ENCODE measurements around the gene TMEM132A. TPM values are rescaled to one million over a fixed set of nuclear protein-coding genes. Genes with fewer than 3 reads are reported as not detected.

Gene TMEM132A
- 78.7 to 153 TPM (median 149 TPM) in 5 replicates for total RNA-seq (2022; extraction: Qiagen RNA extraction; ENCODE audit: low read depth)

GRCh38 chr11:60924110-60924905, at the start of gene TMEM132A:
TSS of gene TMEM132A (plus strand) at chr11:60924460. CDS start at chr11:60924634, 174 bp downstream.

GRCh38 chr11:60906132-60906972, 17.9 kb upstream of the TMEM132A start, which contains the start of gene PRPF19:
TSS of gene PRPF19 (minus strand) at chr11:60906585. CDS start at chr11:60906382, 203 bp downstream.

GRCh38 chr11:60913793-60914632, 10.2 kb upstream of the TMEM132A start, which contains the start of gene TMEM109:
TSS of gene TMEM109 (plus strand) at chr11:60914158. CDS start at chr11:60919694, 5,536 bp downstream.

GRCh38 chr11:60951904-60952741, 27.9 kb downstream of the TMEM132A start, which contains the start of gene SLC15A3:
TSS of gene SLC15A3 (minus strand) at chr11:60952176. CDS start at chr11:60951551, 625 bp downstream.

GRCh38 chr11:60971520-60971919, 47.3 kb downstream of the TMEM132A start, which contains the start of gene CD6:
TSS of gene CD6 (plus strand) at chr11:60971680. CDS start at chr11:60971866, 186 bp downstream.

Other genes with a start within 250 kb of the TMEM132A start
- gene MS4A8, start 224.8 kb upstream of the TMEM132A start, total RNA-seq (2022; extraction: Qiagen RNA extraction; ENCODE audit: low read depth), result not detected in 5 replicates
- gene MS4A18, start 199.7 kb upstream of the TMEM132A start, total RNA-seq (2022; extraction: Qiagen RNA extraction; ENCODE audit: low read depth), result not detected in 5 replicates
- gene MS4A15, start 167.6 kb upstream of the TMEM132A start, total RNA-seq (2022; extraction: Qiagen RNA extraction; ENCODE audit: low read depth), result not detected in 5 replicates
- gene MS4A10, start 139.1 kb upstream of the TMEM132A start, total RNA-seq (2022; extraction: Qiagen RNA extraction; ENCODE audit: low read depth), result not detected in 5 replicates
- 75.7 to 110 TPM (median 93.0 TPM) in 5 replicates for gene CCDC86, start 82.3 kb upstream of the TMEM132A start, total RNA-seq (2022; extraction: Qiagen RNA extraction; ENCODE audit: low read depth)
- gene PTGDR2, start 68.5 kb upstream of the TMEM132A start, total RNA-seq (2022; extraction: Qiagen RNA extraction; ENCODE audit: low read depth), result 0.06 to 0.09 TPM in 2 of 5 replicates, not detected in the others
- 0.22 to 0.64 TPM (median 0.32 TPM) in 4 of 5 replicates, not detected in the other for gene ZP1, start 56.9 kb upstream of the TMEM132A start, total RNA-seq (2022; extraction: Qiagen RNA extraction; ENCODE audit: low read depth)
- 128 to 201 TPM (median 181 TPM) in 5 replicates for gene PRPF19, start 17.9 kb upstream of the TMEM132A start, total RNA-seq (2022; extraction: Qiagen RNA extraction; ENCODE audit: low read depth)
- gene TMEM109, start 10.3 kb upstream of the TMEM132A start, total RNA-seq (2022; extraction: Qiagen RNA extraction; ENCODE audit: low read depth), result 87.6 to 131 TPM (median 127 TPM) in 5 replicates
- gene SLC15A3, start 27.7 kb downstream of the TMEM132A start, total RNA-seq (2022; extraction: Qiagen RNA extraction; ENCODE audit: low read depth), result not detected in 5 replicates
- 0.08 to 0.38 TPM (median 0.24 TPM) in 4 of 5 replicates, not detected in the other for gene CD6, start 47.2 kb downstream of the TMEM132A start, total RNA-seq (2022; extraction: Qiagen RNA extraction; ENCODE audit: low read depth)
- gene CD5, start 178.0 kb downstream of the TMEM132A start, total RNA-seq (2022; extraction: Qiagen RNA extraction; ENCODE audit: low read depth), result not detected in 5 replicates
- 15.7 to 19.2 TPM (median 18.7 TPM) in 5 replicates for gene VPS37C, start 237.0 kb downstream of the TMEM132A start, total RNA-seq (2022; extraction: Qiagen RNA extraction; ENCODE audit: low read depth)